ENCODE results near the gene LCN6.
"Not testable (repeated sequence)": the region's sequence is repeated elsewhere in the genome, so short reads cannot be mapped to it uniquely, and the experiment has no call there.

LCN6 gene

GRCh38 chr9:136722093-136722968 is 26.0 kb downstream of the LCN6 start:
- DNase-seq, result no peak

GRCh38 chr9:136721339-136722092 is 26.8 kb downstream of the LCN6 start:
- DNase-seq, result no peak

GRCh38 chr9:136720898-136721338 is 27.4 kb downstream of the LCN6 start:
- DNase-seq, result no peak

- DNase-seq, result no peak
Measured at GRCh38 chr9:136720251-136720897, 28.0 kb downstream of the LCN6 start.

- DNase-seq, result no peak
Measured at GRCh38 chr9:136719195-136719880, 29.0 kb downstream of the LCN6 start.

GRCh38 chr9:136718345-136719194 is 29.8 kb downstream of the LCN6 start:
- DNase-seq, result no peak

- DNase-seq, result no peak
Measured at GRCh38 chr9:136717399-136717798, 30.9 kb downstream of the LCN6 start.

GRCh38 chr9:136714893-136715274 is 33.4 kb downstream of the LCN6 start:
- DNase-seq, result no peak

GRCh38 chr9:136714096-136714892 is 34.0 kb downstream of the LCN6 start:
- no peak for DNase-seq

- DNase-seq, result no peak
Measured at GRCh38 chr9:136713550-136713949, 34.8 kb downstream of the LCN6 start.

- DNase-seq, result no peak
Measured at GRCh38 chr9:136712690-136713544, 35.4 kb downstream of the LCN6 start.

- no peak for DNase-seq
Measured at GRCh38 chr9:136711751-136712689, 36.3 kb downstream of the LCN6 start, which contains the start of gene DIPK1B. Gene DIPK1B, plus strand, starts transcription at chr9:136712572. Its CDS starts 94 bp downstream, at chr9:136712666.

- DNase-seq, result not testable (repeated sequence)
Measured at GRCh38 chr9:136711219-136711648, 37.1 kb downstream of the LCN6 start.

GRCh38 chr9:136710543-136710942 is 37.8 kb downstream of the LCN6 start:
- DNase-seq, result no peak

- DNase-seq, result no peak
Measured at GRCh38 chr9:136709454-136710109, 38.7 kb downstream of the LCN6 start.

- no peak for DNase-seq
Measured at GRCh38 chr9:136707849-136708517, 40.3 kb downstream of the LCN6 start.

- no peak for DNase-seq
Measured at GRCh38 chr9:136707011-136707410, 41.3 kb downstream of the LCN6 start.

Data from central memory CD4-positive, alpha-beta T cell (primary cell).